Measurements from ENCODE around the gene C16orf54.

- TF ChIP-seq CTCF (IDR thresholded peaks at IDR 0.05) (no peak), POLR2AphosphoS5 (IDR thresholded peaks at IDR 0.05) (no peak)
Observed at GRCh38 chr16:29717113-29717512, 28.7 kb downstream of the C16orf54 start.
